GM23338 (cell line): ENCODE data around the gene RAB34.

ENCODE experiments used
- CREB1 ChIP-seq: fragments of 250-450 bp; sonication (Bioruptor Pico); IDR thresholded peaks from 2 replicates; pipeline ENCODE4 v1.5.0; 2020; ENCODE audit warnings: low read depth, mild to moderate bottlenecking, moderate library complexity
- CTCF ChIP-seq, 2 experiments: fragments of 200-600 bp in 1 of 2; sonication (generic) in 1 of 2; conservative IDR thresholded peaks; 2 replicates each; pipeline versions ENCODE4 v1.5.1 to v1.6.1; 2016 to 2017; ENCODE audit warnings: antibody characterized with exemption in 2 of 2, low read depth in 2 of 2, mild to moderate bottlenecking in 2 of 2, moderate library complexity in 1 of 2
- ETS1 ChIP-seq: IDR thresholded peaks from 2 replicates; pipeline ENCODE4 v1.6.1; 2016; ENCODE audit warnings: antibody characterized with exemption
- EZH2 ChIP-seq: fragments of 200-600 bp; sonication (generic); IDR thresholded peaks from one replicate; pipeline ENCODE4 v1.8.0; 2017; ENCODE audit warnings: antibody characterized with exemption, mild to moderate bottlenecking, low read depth; ENCODE audit not compliant: unreplicated experiment
- EZH2phosphoT487 ChIP-seq: fragments of 200-600 bp; sonication (generic); IDR thresholded peaks from one replicate; pipeline ENCODE4 v1.8.1; 2018; ENCODE audit warnings: antibody characterized with exemption; ENCODE audit not compliant: unreplicated experiment
- JUNB ChIP-seq: IDR thresholded peaks from one replicate; pipeline ENCODE4 v1.6.1; 2016; ENCODE audit warnings: antibody characterized with exemption; ENCODE audit not compliant: unreplicated experiment
- POLR2AphosphoS5 ChIP-seq: IDR thresholded peaks from 2 replicates; pipeline ENCODE4 v1.6.1; 2016; ENCODE audit warnings: antibody characterized with exemption, low read depth
- REST ChIP-seq: IDR thresholded peaks from one replicate; pipeline ENCODE4 v1.6.1; 2018; ENCODE audit warnings: antibody characterized with exemption; ENCODE audit not compliant: unreplicated experiment
- STAT1 ChIP-seq: IDR thresholded peaks from one replicate; pipeline ENCODE4 v1.6.1; 2016; ENCODE audit warnings: antibody characterized with exemption; ENCODE audit not compliant: unreplicated experiment
- ZNF114 ChIP-seq: fragments of 250-450 bp; sonication (Bioruptor Pico); IDR thresholded peaks from 2 replicates; pipeline ENCODE4 v1.5.0; 2020; ENCODE audit warnings: mild to moderate bottlenecking, moderate library complexity
- ZNF331 ChIP-seq: fragments of 250-450 bp; sonication (Bioruptor Pico); IDR thresholded peaks from 2 replicates; pipeline ENCODE4 v1.5.0; 2020; ENCODE audit warnings: low read depth, mild to moderate bottlenecking, moderate library complexity
- TF ChIP-seq, protein P1 (sequence below): fragments of 250-450 bp; sonication (Bioruptor Pico); IDR thresholded peaks from 2 replicates; pipeline ENCODE4 v1.5.0; 2020; ENCODE audit warnings: mild to moderate bottlenecking, moderate library complexity

DNA sequence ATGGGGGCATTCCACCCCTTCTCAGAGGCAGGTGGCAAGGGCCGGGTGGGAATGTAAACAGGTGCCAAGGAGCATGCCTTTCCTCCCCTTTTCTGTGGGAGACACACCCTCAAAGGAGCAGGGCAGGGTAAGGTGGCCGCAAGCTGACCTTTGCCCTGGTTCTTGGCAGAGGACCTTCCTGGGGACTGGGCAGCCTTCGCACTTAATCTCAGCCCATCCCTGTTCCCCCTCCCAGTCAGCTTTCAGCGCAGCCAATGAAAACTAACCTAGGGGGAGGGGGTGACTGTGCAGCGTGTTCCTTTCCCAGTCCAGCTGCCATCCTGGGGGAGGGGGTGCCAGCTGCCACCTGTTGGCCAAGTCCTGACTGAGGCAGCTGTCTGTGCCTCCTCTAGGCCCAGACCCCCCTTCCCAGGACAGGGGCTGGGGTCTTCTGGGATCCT is 29.0 kb upstream of the RAB34 start:
- TF ChIP-seq EZH2: no peak
- TF ChIP-seq CTCF (conservative IDR thresholded peaks at IDR 0.05; ENCODE audit: low read depth in 2 of 2): no peak
- TF ChIP-seq REST: no peak
- TF ChIP-seq, protein P1, sequence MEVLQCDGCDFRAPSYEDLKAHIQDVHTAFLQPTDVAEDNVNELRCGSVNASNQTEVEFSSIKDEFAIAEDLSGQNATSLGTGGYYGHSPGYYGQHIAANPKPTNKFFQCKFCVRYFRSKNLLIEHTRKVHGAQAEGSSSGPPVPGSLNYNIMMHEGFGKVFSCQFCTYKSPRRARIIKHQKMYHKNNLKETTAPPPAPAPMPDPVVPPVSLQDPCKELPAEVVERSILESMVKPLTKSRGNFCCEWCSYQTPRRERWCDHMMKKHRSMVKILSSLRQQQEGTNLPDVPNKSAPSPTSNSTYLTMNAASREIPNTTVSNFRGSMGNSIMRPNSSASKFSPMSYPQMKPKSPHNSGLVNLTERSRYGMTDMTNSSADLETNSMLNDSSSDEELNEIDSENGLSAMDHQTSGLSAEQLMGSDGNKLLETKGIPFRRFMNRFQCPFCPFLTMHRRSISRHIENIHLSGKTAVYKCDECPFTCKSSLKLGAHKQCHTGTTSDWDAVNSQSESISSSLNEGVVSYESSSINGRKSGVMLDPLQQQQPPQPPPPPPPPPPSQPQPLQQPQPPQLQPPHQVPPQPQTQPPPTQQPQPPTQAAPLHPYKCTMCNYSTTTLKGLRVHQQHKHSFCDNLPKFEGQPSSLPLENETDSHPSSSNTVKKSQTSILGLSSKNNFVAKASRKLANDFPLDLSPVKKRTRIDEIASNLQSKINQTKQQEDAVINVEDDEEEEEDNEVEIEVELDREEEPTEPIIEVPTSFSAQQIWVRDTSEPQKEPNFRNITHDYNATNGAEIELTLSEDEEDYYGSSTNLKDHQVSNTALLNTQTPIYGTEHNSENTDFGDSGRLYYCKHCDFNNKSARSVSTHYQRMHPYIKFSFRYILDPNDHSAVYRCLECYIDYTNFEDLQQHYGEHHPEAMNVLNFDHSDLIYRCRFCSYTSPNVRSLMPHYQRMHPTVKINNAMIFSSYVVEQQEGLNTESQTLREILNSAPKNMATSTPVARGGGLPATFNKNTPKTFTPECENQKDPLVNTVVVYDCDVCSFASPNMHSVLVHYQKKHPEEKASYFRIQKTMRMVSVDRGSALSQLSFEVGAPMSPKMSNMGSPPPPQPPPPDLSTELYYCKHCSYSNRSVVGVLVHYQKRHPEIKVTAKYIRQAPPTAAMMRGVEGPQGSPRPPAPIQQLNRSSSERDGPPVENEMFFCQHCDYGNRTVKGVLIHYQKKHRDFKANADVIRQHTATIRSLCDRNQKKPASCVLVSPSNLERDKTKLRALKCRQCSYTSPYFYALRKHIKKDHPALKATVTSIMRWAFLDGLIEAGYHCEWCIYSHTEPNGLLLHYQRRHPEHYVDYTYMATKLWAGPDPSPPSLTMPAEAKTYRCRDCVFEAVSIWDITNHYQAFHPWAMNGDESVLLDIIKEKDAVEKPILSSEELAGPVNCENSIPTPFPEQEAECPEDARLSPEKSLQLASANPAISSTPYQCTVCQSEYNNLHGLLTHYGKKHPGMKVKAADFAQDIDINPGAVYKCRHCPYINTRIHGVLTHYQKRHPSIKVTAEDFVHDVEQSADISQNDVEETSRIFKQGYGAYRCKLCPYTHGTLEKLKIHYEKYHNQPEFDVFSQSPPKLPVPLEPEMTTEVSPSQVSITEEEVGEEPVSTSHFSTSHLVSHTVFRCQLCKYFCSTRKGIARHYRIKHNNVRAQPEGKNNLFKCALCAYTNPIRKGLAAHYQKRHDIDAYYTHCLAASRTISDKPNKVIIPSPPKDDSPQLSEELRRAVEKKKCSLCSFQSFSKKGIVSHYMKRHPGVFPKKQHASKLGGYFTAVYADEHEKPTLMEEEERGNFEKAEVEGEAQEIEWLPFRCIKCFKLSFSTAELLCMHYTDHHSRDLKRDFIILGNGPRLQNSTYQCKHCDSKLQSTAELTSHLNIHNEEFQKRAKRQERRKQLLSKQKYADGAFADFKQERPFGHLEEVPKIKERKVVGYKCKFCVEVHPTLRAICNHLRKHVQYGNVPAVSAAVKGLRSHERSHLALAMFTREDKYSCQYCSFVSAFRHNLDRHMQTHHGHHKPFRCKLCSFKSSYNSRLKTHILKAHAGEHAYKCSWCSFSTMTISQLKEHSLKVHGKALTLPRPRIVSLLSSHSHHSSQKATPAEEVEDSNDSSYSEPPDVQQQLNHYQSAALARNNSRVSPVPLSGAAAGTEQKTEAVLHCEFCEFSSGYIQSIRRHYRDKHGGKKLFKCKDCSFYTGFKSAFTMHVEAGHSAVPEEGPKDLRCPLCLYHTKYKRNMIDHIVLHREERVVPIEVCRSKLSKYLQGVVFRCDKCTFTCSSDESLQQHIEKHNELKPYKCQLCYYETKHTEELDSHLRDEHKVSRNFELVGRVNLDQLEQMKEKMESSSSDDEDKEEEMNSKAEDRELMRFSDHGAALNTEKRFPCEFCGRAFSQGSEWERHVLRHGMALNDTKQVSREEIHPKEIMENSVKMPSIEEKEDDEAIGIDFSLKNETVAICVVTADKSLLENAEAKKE (CRISPR knock-in tag): no peak
- no peak for TF ChIP-seq EZH2phosphoT487
- no peak for TF ChIP-seq CREB1 (CRISPR knock-in tag)
- no peak for TF ChIP-seq ETS1
- TF ChIP-seq POLR2AphosphoS5: no peak
- TF ChIP-seq ZNF331 (CRISPR knock-in tag): no peak
- no peak for TF ChIP-seq JUNB
- TF ChIP-seq ZNF114 (CRISPR knock-in tag): no peak
- TF ChIP-seq STAT1: no peak
